ENCODE measurements around the gene SPTBN1. TPM values are rescaled to one million over a fixed set of nuclear protein-coding genes. Genes with fewer than 3 reads are reported as not detected.

Gene SPTBN1
- total RNA-seq, 1 experiment from 2014 or later, result 262 TPM

DNA sequence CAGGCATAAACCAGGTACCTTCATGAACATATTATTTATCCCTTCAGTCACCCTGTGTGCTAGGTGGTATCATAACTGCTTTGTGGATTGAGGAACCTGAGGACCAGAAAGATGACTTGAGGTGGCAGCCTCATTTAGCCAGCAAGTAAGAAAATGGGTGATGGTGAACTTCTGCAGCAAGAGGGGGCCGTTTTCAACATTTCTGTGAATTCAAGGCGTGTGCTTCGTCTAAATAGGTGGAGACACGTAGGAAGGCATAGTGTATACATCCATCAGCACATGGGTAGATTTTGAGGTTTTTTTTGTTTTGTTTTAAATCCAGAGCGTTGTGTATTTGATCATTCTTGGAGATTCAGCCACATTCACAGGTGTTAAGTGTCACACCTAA, 118.7 kb downstream of the SPTBN1 start:
- TF ChIP-seq, protein P1, sequence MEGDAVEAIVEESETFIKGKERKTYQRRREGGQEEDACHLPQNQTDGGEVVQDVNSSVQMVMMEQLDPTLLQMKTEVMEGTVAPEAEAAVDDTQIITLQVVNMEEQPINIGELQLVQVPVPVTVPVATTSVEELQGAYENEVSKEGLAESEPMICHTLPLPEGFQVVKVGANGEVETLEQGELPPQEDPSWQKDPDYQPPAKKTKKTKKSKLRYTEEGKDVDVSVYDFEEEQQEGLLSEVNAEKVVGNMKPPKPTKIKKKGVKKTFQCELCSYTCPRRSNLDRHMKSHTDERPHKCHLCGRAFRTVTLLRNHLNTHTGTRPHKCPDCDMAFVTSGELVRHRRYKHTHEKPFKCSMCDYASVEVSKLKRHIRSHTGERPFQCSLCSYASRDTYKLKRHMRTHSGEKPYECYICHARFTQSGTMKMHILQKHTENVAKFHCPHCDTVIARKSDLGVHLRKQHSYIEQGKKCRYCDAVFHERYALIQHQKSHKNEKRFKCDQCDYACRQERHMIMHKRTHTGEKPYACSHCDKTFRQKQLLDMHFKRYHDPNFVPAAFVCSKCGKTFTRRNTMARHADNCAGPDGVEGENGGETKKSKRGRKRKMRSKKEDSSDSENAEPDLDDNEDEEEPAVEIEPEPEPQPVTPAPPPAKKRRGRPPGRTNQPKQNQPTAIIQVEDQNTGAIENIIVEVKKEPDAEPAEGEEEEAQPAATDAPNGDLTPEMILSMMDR (conservative IDR thresholded peaks at IDR 0.05), result no peak
- no peak for TF ChIP-seq EZH2 (IDR thresholded peaks at IDR 0.05; ENCODE audit: low read depth)
- H3K36me3 ChIP-seq (ENCODE audit: low read depth), result peaks cover 6% of the 10 kb centered on the region
- intact Hi-C loops (cut with micrococcal nuclease; ENCODE audit: unreplicated experiment), result loop anchor here (1.0 to 5.0 kb wide), 4 partner anchors 25 to 37 kb away; no protein-coding TSS in a partner anchor
- H3K9me2 ChIP-seq (ENCODE audit: insufficient read depth), result no peaks in the 10 kb centered on the region
- H3K27me3 ChIP-seq (ENCODE audit: insufficient read depth, low read depth), result no peaks in the 10 kb centered on the region
- no peak overlapping the region for H3K4me3 ChIP-seq
- no peak for DNase-seq
- peaks cover 90% of the 10 kb centered on the region for H3K4me1 ChIP-seq (replicated peaks; ENCODE audit: insufficient read depth)
- no peaks in the 10 kb centered on the region for H3K9me3 ChIP-seq (ENCODE audit: insufficient read depth, low read depth)
- POLR2A ChIA-PET (ENCODE audit: unreplicated experiment), result interaction anchor here (0.6 kb wide), 1 partner anchor 51 kb away, joined by 5 read pairs; no protein-coding TSS in a partner anchor
- BruUV-seq (replicated peaks), result no TSS peak
- H4K20me1 ChIP-seq (ENCODE audit: insufficient read depth), result peaks cover 4% of the 10 kb centered on the region
- no peak overlapping the region for H2AFZ ChIP-seq
- H3K79me2 ChIP-seq (ENCODE audit: low read depth), result peaks cover 96% of the 10 kb centered on the region
- peak overlapping the region; percentile 97 for H3K27ac ChIP-seq
- H3F3A ChIP-seq (ENCODE audit: insufficient read depth, low read depth), result peaks cover 58% of the 10 kb centered on the region
- peak overlapping the region; percentile 79 for H3K4me2 ChIP-seq
- CTCF ChIA-PET, result interaction anchor here (1.5 kb wide), 1 partner anchor 51 kb away, joined by 3 read pairs; no protein-coding TSS in a partner anchor

DNA sequence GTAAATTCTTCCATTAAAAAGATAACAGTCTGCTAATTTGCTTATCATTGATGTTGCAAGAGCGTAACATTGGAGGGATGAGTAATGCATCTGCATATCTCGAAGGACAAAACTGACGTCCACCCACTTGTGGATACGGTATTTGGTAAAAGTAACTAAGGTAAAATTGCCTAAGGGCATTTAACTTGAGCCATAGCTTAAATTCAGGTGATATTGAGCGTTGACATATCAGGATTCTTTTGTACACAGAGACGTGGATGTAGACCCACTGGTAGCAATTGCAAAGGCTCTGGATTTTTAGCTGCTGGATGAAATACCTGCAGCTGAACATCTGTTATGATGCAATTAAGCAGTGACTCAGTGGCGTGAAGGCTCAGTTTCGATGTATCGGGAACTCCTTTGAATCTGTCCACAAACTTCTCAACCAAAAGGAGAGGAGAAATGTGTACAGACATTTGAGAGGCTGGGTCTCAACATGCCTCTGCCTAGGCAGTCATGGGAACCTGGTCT, 119.3 kb downstream of the SPTBN1 start:
- intact Hi-C loops (cut with micrococcal nuclease; ENCODE audit: unreplicated experiment), result no loop called here
- no peak for DNase-seq
- H3K27ac ChIP-seq, result peak overlapping the region; percentile 97
- H2AFZ ChIP-seq, result no peak overlapping the region
- no peak overlapping the region for H3K4me3 ChIP-seq
- H3K36me3 ChIP-seq (ENCODE audit: low read depth), result peaks cover 6% of the 10 kb centered on the region
- no TSS peak for BruUV-seq (replicated peaks)
- POLR2A ChIA-PET (ENCODE audit: unreplicated experiment), result no interaction called here
- no peaks in the 10 kb centered on the region for H3K27me3 ChIP-seq (ENCODE audit: insufficient read depth, low read depth)
- CTCF ChIA-PET, result no interaction called here
- no peaks in the 10 kb centered on the region for H3K9me2 ChIP-seq (ENCODE audit: insufficient read depth)
- TF ChIP-seq, protein P1 (conservative IDR thresholded peaks at IDR 0.05), result no peak
- no peak for TF ChIP-seq EZH2 (IDR thresholded peaks at IDR 0.05; ENCODE audit: low read depth)
- peaks cover 4% of the 10 kb centered on the region for H4K20me1 ChIP-seq (ENCODE audit: insufficient read depth)
- H3K4me1 ChIP-seq (replicated peaks; ENCODE audit: insufficient read depth), result peaks cover 90% of the 10 kb centered on the region
- H3K79me2 ChIP-seq (ENCODE audit: low read depth), result peaks cover 96% of the 10 kb centered on the region
- peak overlapping the region; percentile 79; the same call in 1 of the 2 replicates for H3K4me2 ChIP-seq
- H3F3A ChIP-seq (ENCODE audit: insufficient read depth, low read depth), result peaks cover 52% of the 10 kb centered on the region
- no peaks in the 10 kb centered on the region for H3K9me3 ChIP-seq (ENCODE audit: insufficient read depth, low read depth)

DNA sequence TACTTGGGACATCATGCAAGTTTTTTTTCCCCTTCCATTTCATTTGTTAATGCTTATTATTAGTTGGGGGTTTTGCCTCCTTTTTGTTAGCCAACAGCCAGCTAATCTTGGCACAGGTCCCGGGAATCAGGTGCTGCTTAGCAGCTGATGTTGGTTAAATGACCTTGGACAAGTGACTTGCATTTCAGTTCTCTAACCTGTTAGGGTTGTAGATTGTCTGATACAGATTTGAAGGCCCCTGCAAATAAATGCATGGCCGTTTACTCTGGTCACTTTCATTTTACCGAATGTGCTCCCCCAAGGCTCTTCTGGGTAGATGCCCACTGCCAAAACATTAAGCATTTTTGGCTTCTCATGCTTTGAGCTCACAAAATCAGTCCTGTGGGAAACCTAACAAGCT, 120.9 kb downstream of the SPTBN1 start:
- no peaks in the 10 kb centered on the region for H3K27me3 ChIP-seq (ENCODE audit: insufficient read depth, low read depth)
- H3F3A ChIP-seq (ENCODE audit: insufficient read depth, low read depth), result peaks cover 36% of the 10 kb centered on the region
- TF ChIP-seq EZH2 (IDR thresholded peaks at IDR 0.05; ENCODE audit: low read depth), result no peak
- TF ChIP-seq, protein P1 (conservative IDR thresholded peaks at IDR 0.05), result no peak
- peaks cover 92% of the 10 kb centered on the region for H3K79me2 ChIP-seq (ENCODE audit: low read depth)
- ChIA-PET POLR2A (ENCODE audit: unreplicated experiment) (interaction anchor here (0.7 kb wide), 1 partner anchor 14 kb away, joined by 3 read pairs; no protein-coding TSS in a partner anchor), CTCF (no interaction called here)
- peaks cover 74% of the 10 kb centered on the region for H3K4me1 ChIP-seq (replicated peaks; ENCODE audit: insufficient read depth)
- H3K36me3 ChIP-seq (ENCODE audit: low read depth), result peaks cover 6% of the 10 kb centered on the region
- no peaks in the 10 kb centered on the region for H3K9me3 ChIP-seq (ENCODE audit: insufficient read depth, low read depth)
- BruUV-seq (replicated peaks), result no TSS peak
- no peak for DNase-seq
- H3K4me3 ChIP-seq, result no peak overlapping the region
- H3K4me2 ChIP-seq, result no peak overlapping the region
- no peaks in the 10 kb centered on the region for H3K9me2 ChIP-seq (ENCODE audit: insufficient read depth)
- H3K27ac ChIP-seq, result no peak overlapping the region
- intact Hi-C loops (cut with micrococcal nuclease; ENCODE audit: unreplicated experiment), result no loop called here
- H2AFZ ChIP-seq, result no peak overlapping the region
- H4K20me1 ChIP-seq (ENCODE audit: insufficient read depth), result peaks cover 4% of the 10 kb centered on the region

Data from PC-9 (cell line).